Prostate gland (tissue), 2 donors: ENCODE data around the gene GPHB5. TPM values are rescaled to one million over a fixed set of nuclear protein-coding genes. Genes with fewer than 3 reads are reported as not detected.
"Not testable (repeated sequence)": the region's sequence is repeated elsewhere in the genome, so short reads cannot be mapped to it uniquely, and the experiment has no call there.

Experiments
- DNase-seq: peaks from one replicate; pipeline ENCODE4 v3.0.0-alpha.2; 2019; ENCODE audit warnings: low spot score
- H3K27ac ChIP-seq, 2 donors: fragments of 200-600 bp; sonication (generic); 2 replicates each; pipeline ENCODE4 v1.5.1; 2017 to 2019
- H3K27me3 ChIP-seq: fragments of 200-600 bp; sonication (generic); replicated peaks from 2 replicates; pipeline ENCODE4 v1.5.1; 2019; ENCODE audit not compliant: insufficient read depth
- H3K36me3 ChIP-seq, 2 donors: fragments of 200-600 bp; sonication (generic); 1 replicate in 1 of 2; 2 replicates in 1 of 2; pipeline versions ENCODE4 v1.5.1 to v1.8.1; 2017 to 2019
- H3K4me1 ChIP-seq: fragments of 200-600 bp; sonication (generic); replicated peaks from 2 replicates; pipeline ENCODE4 v1.5.1; 2019
- H3K4me3 ChIP-seq, 2 donors: fragments of 200-600 bp; sonication (generic); 2 replicates each; pipeline ENCODE4 v1.5.1; 2017 to 2019
- H3K9me3 ChIP-seq: fragments of 200-600 bp; sonication (generic); 2 replicates; pipeline ENCODE4 v1.5.1; 2017
- CTCF ChIP-seq, 4 experiments: fragments of 200-600 bp in 2 of 4; fragments of 450-650 bp in 2 of 4; sonication (generic) in 2 of 4; IDR thresholded peaks; 1 replicate in 3 of 4; 2 replicates in 1 of 4; pipeline ENCODE4 v1.5.1; 2016 to 2019; ENCODE audit warnings: antibody characterized with exemption in 4 of 4, mild to moderate bottlenecking in 2 of 4, moderate library complexity in 2 of 4
- POLR2A ChIP-seq: fragments of 450-650 bp; IDR thresholded peaks from one replicate; pipeline ENCODE4 v1.6.1; 2016; ENCODE audit warnings: antibody characterized with exemption, mild to moderate bottlenecking
- POLR2AphosphoS5 ChIP-seq: sonication (generic); formaldehyde crosslinking; IDR thresholded peaks from one replicate; pipeline ENCODE4 v1.6.1; 2017; ENCODE audit warnings: antibody characterized with exemption
- WGBS: methylation state at CpG from one replicate; pipeline ENCODE4 v1.1.5; 2018; 5-methylcytosine and 5-hydroxymethylcytosine counted together
- intact Hi-C: fragments of 100-400 bp; cut with DNase I; formaldehyde crosslinking; loops from one replicate; pipeline ENCODE4 v1.14.2; 2022
- total RNA-seq, 2 donors: library from RNA; depleted of rRNA; stranded (reverse); fragments of >200 nt; gene quantifications; one replicate each; pipeline ENCODE4 v1.1.0, GENCODE V29; 2016

Gene GPHB5
- total RNA-seq, 2 donors from 2014 or later, result not detected

GRCh38 chr14:63326840-63327239, 8.1 kb upstream of the GPHB5 start:
- Histone ChIP-seq H3K4me3 (no peak overlapping the region), H3K27me3 (no peaks in the 10 kb centered on the region), H3K9me3 (no peaks in the 10 kb centered on the region), H3K36me3 (no peaks in the 10 kb centered on the region), H3K4me1 (no peaks in the 10 kb centered on the region), H3K27ac (no peak overlapping the region)
- no peak for DNase-seq
- intact Hi-C loops, result no loop called here
- TF ChIP-seq POLR2AphosphoS5, result no peak
- no peak for TF ChIP-seq POLR2A
- TF ChIP-seq CTCF (IDR thresholded peaks at IDR 0.05), result no peak
- WGBS, result 55% methylated on average over 5 of the region's 5 CpGs

GRCh38 chr14:63322897-63323573, 4.3 kb upstream of the GPHB5 start:
- Histone ChIP-seq H3K4me1 (no peaks in the 10 kb centered on the region), H3K36me3 (no peaks in the 10 kb centered on the region), H3K9me3 (no peaks in the 10 kb centered on the region), H3K4me3 (no peak overlapping the region), H3K27ac (no peak overlapping the region), H3K27me3 (no peaks in the 10 kb centered on the region)
- WGBS, result 39% methylated on average over 9 of the region's 9 CpGs
- no peak for TF ChIP-seq CTCF (IDR thresholded peaks at IDR 0.05)
- TF ChIP-seq POLR2A, result no peak
- no peak for TF ChIP-seq POLR2AphosphoS5
- no peak for DNase-seq
- intact Hi-C loops, result no loop called here

- no peaks in the 10 kb centered on the region for H3K9me3 ChIP-seq
- no peaks in the 10 kb centered on the region for H3K27me3 ChIP-seq
- H3K4me3 ChIP-seq, result no peak overlapping the region
- DNase-seq, result no peak
- H3K36me3 ChIP-seq, result no peaks in the 10 kb centered on the region
- no peak overlapping the region for H3K27ac ChIP-seq
- TF ChIP-seq POLR2AphosphoS5, result no peak
- TF ChIP-seq POLR2A, result no peak
- no peak for TF ChIP-seq CTCF (IDR thresholded peaks at IDR 0.05)
- intact Hi-C loops, result no loop called here
- WGBS, result 94% methylated on average over 1 of the region's 1 CpG
- H3K4me1 ChIP-seq, result no peaks in the 10 kb centered on the region
Observed at GRCh38 chr14:63322472-63322871, 3.7 kb upstream of the GPHB5 start.

GRCh38 chr14:63308723-63309317, 9.9 kb downstream of the GPHB5 start:
- H3K27me3 ChIP-seq, result no peaks in the 10 kb centered on the region
- DNase-seq, result no peak
- H3K4me3 ChIP-seq, result no peak overlapping the region
- H3K9me3 ChIP-seq, result no peaks in the 10 kb centered on the region
- H3K36me3 ChIP-seq, result no peaks in the 10 kb centered on the region
- WGBS, result 49% methylated on average over 7 of the region's 7 CpGs
- H3K4me1 ChIP-seq, result no peaks in the 10 kb centered on the region
- TF ChIP-seq POLR2A (no peak), CTCF (IDR thresholded peaks at IDR 0.05) (no peak), POLR2AphosphoS5 (no peak)
- intact Hi-C loops, result no loop called here
- no peak overlapping the region for H3K27ac ChIP-seq

- H3K27ac ChIP-seq, H3K4me1 ChIP-seq, DNase-seq, intact Hi-C loops, H3K36me3 ChIP-seq, H3K9me3 ChIP-seq, H3K27me3 ChIP-seq, H3K4me3 ChIP-seq: not testable (repeated sequence)
- 92% methylated on average over 5 of the region's 5 CpGs for WGBS
Observed at GRCh38 chr14:63304429-63304828, 14.3 kb downstream of the GPHB5 start.
